Ovary (tissue), 9 donors: ENCODE measurements around the gene INHBC. TPM values are rescaled to one million over a fixed set of nuclear protein-coding genes. Genes with fewer than 3 reads are reported as not detected.

ENCODE experiments used
- DNase-seq, 5 donors: peaks; one replicate each; pipeline ENCODE4 v3.0.0-alpha.2; 2019 to 2020
- H3K27ac ChIP-seq, 2 donors: fragments of 200-600 bp; one replicate each; pipeline versions ENCODE4 v1.5.1 to v1.8.0; 2019 to 2022
- H3K27me3 ChIP-seq: fragments of 200-600 bp; one replicate; pipeline ENCODE4 v1.8.0; 2022
- H3K36me3 ChIP-seq: fragments of 200-600 bp; sonication (generic); one replicate; pipeline ENCODE4 v1.5.1; 2019
- H3K4me1 ChIP-seq: one replicate; pipeline ENCODE4 v1.8.1; 2013; ENCODE audit warnings: mild to moderate bottlenecking, moderate library complexity; ENCODE audit not compliant: insufficient read depth
- H3K4me3 ChIP-seq: fragments of 200-600 bp; sonication (generic); one replicate; pipeline ENCODE4 v1.5.1; 2017
- H3K9me3 ChIP-seq, 2 donors: fragments of 200-600 bp in 1 of 2; sonication (generic) in 1 of 2; one replicate each; pipeline versions ENCODE4 v1.5.1 to v1.8.1; 2013 to 2019; ENCODE audit warnings: mild to moderate bottlenecking in 1 of 2, moderate library complexity in 1 of 2
- CTCF ChIP-seq, 3 donors: fragments of 450-650 bp in 2 of 3; fragments of 200-600 bp in 1 of 3; IDR thresholded peaks; one replicate each; pipeline versions ENCODE4 v1.5.1 to v1.8.0; 2016 to 2022; ENCODE audit warnings: antibody characterized with exemption in 3 of 3, mild to moderate bottlenecking in 1 of 3
- EP300 ChIP-seq: sonication (generic); formaldehyde crosslinking; IDR thresholded peaks from one replicate; pipeline ENCODE4 v1.6.1; 2017; ENCODE audit warnings: antibody characterized with exemption
- POLR2A ChIP-seq: fragments of 450-650 bp; IDR thresholded peaks from one replicate; pipeline ENCODE4 v1.6.1; 2017; ENCODE audit warnings: antibody characterized with exemption, mild to moderate bottlenecking, moderate library complexity
- WGBS, 3 donors: extraction: QIAGEN DNeasy Blood & Tissue Kit in 1 of 3; methylation state at CpG; one replicate each; pipeline versions ENCODE4 v1.1.5 to v1.1.7; 2013 to 2017; 5-methylcytosine and 5-hydroxymethylcytosine counted together
- intact Hi-C, 4 donors: fragments of 100-400 bp; cut with DNase I; formaldehyde crosslinking; loops; one replicate each; pipeline versions ENCODE4 v1.11.0 to v1.15.1; 2022 to 2023
- polyA plus RNA-seq, 2 donors: library from polyadenylated mRNA; stranded (reverse); fragments of 200-250 nt in 1 of 2; fragments of 350-450 nt in 1 of 2; fragmentation: Illumina TruSeq in 1 of 2; extraction: RNeasy Lipid Tissue Mini Kit (QIAGEN cat#74804) in 1 of 2; gene quantifications; one replicate each; pipeline ENCODE4 v1.2.3, GENCODE V29; 2013 to 2014
- total RNA-seq, 7 donors: library from RNA; depleted of rRNA in 2 of 7; stranded (reverse); fragments of >200 nt in 2 of 7; fragmentation: NEBNext Ultra II Directional in 3 of 7; extraction: Animal tissue kit (Norgen Biotek cat#: 25700) in 3 of 7; gene quantifications; one replicate each; pipeline versions ENCODE4 v1.1.0 to v1.2.4, GENCODE V29; 2016 to 2023
- donor health status: DM: no; HTN: no; CAD: no; lungs with moderate emphysema.
- donor health status: DM: no; HTN: no; CAD: no.
- donor health status: Bipolar disorder and iron deficiency.
- donor health status: DM: yes; HTN: yes; CAD: no.
- donor health status: DM: no; HTN: no; CAD: no.
- donor health status: DM: yes; HTN: yes; CAD: no.

Gene INHBC
- total and polyA plus RNA-seq, 9 donors: 0.07 to 0.27 (median 0.12) TPM; not detected in 5

GRCh38 chr12:57415088-57415487, 19.5 kb upstream of the INHBC start:
- H3K9me3 ChIP-seq: no peaks in the 10 kb centered on the region
- H3K4me1 ChIP-seq: no peaks in the 10 kb centered on the region
- intact Hi-C loops: no loop called here
- DNase-seq: no peak
- no peaks in the 10 kb centered on the region for H3K27me3 ChIP-seq
- no peak overlapping the region for H3K27ac ChIP-seq
- TF ChIP-seq EP300 (no peak), POLR2A (no peak), CTCF (IDR thresholded peaks at IDR 0.05) (no peak)
- WGBS, 3 donors: 60 to 70% (median 63%) methylated on average over 2 of the region's 2 CpGs
- H3K4me3 ChIP-seq: no peak overlapping the region
- no peaks in the 10 kb centered on the region for H3K36me3 ChIP-seq

GRCh38 chr12:57416039-57416996, 18.3 kb upstream of the INHBC start:
- WGBS, 3 donors: 84 to 90% (median 88%) methylated on average over 8 of the region's 8 CpGs
- no peak overlapping the region for H3K27ac ChIP-seq

GRCh38 chr12:57418255-57418654, 16.3 kb upstream of the INHBC start:
- TF ChIP-seq CTCF (IDR thresholded peaks at IDR 0.05): no peak
- TF ChIP-seq POLR2A: no peak
- no peak for TF ChIP-seq EP300
- Histone ChIP-seq H3K36me3 (no peaks in the 10 kb centered on the region), H3K4me3 (no peak overlapping the region), H3K27ac (no peak overlapping the region), H3K4me1 (no peaks in the 10 kb centered on the region), H3K9me3 (no peaks in the 10 kb centered on the region), H3K27me3 (no peaks in the 10 kb centered on the region)
- DNase-seq: no peak
- intact Hi-C loops: no loop called here
- WGBS, 3 donors: 84 to 85% (median 85%) methylated on average over 9 of the region's 9 CpGs

More at GRCh38 chr12:57416039-57416996, 18.3 kb upstream of the INHBC start:
- no peaks in the 10 kb centered on the region for H3K27me3 ChIP-seq
- intact Hi-C loops: no loop called here
- H3K4me1 ChIP-seq: no peaks in the 10 kb centered on the region
- TF ChIP-seq EP300: no peak
- TF ChIP-seq POLR2A: no peak
- no peak for TF ChIP-seq CTCF (IDR thresholded peaks at IDR 0.05)
- H3K9me3 ChIP-seq: no peaks in the 10 kb centered on the region
- no peaks in the 10 kb centered on the region for H3K36me3 ChIP-seq
- no peak for DNase-seq
- no peak overlapping the region for H3K4me3 ChIP-seq

GRCh38 chr12:57419495-57419894, 15.1 kb upstream of the INHBC start:
- H3K9me3 ChIP-seq: no peaks in the 10 kb centered on the region
- no peaks in the 10 kb centered on the region for H3K4me1 ChIP-seq
- no peaks in the 10 kb centered on the region for H3K36me3 ChIP-seq
- TF ChIP-seq EP300 (no peak), POLR2A (no peak), CTCF (IDR thresholded peaks at IDR 0.05) (no peak)
- no peaks in the 10 kb centered on the region for H3K27me3 ChIP-seq
- DNase-seq: no peak
- H3K4me3 ChIP-seq: no peak overlapping the region
- intact Hi-C loops: no loop called here
- H3K27ac ChIP-seq: no peak overlapping the region
- 95 to 98% (median 95%) methylated on average over 2 of the region's 2 CpGs for WGBS, 3 donors
